Measurements from ENCODE around the gene MAGEF1.
"Not testable (repeated sequence)": the region's sequence is repeated elsewhere in the genome, so short reads cannot be mapped to it uniquely, and the experiment has no call there.

Gene MAGEF1

GRCh38 chr3:184742676-184743135 lies 30.8 kb upstream of the MAGEF1 start:
- DNase-seq (ENCODE audit: low spot score) = no peak

GRCh38 chr3:184741798-184742675 lies 30.2 kb upstream of the MAGEF1 start:
- DNase-seq (ENCODE audit: low spot score) = no peak

GRCh38 chr3:184741259-184741556 lies 29.3 kb upstream of the MAGEF1 start:
- no peak for DNase-seq (ENCODE audit: low spot score)

GRCh38 chr3:184740509-184741258 lies 28.8 kb upstream of the MAGEF1 start:
- no peak for DNase-seq (ENCODE audit: low spot score)

GRCh38 chr3:184739594-184740505 lies 28.0 kb upstream of the MAGEF1 start:
- DNase-seq (ENCODE audit: low spot score) = no peak

GRCh38 chr3:184738982-184739381 lies 27.1 kb upstream of the MAGEF1 start:
- no peak for DNase-seq (ENCODE audit: low spot score)

- no peak for DNase-seq (ENCODE audit: low spot score)
Measured at GRCh38 chr3:184738506-184738890, 26.6 kb upstream of the MAGEF1 start.

- no peak for DNase-seq (ENCODE audit: low spot score)
Measured at GRCh38 chr3:184737641-184738505, 26.0 kb upstream of the MAGEF1 start.

GRCh38 chr3:184737063-184737462 lies 25.2 kb upstream of the MAGEF1 start:
- DNase-seq (ENCODE audit: low spot score) = no peak

GRCh38 chr3:184734903-184735701 lies 23.2 kb upstream of the MAGEF1 start:
- DNase-seq (ENCODE audit: low spot score) = no peak

- DNase-seq (ENCODE audit: low spot score) = no peak
Measured at GRCh38 chr3:184733971-184734608, 22.2 kb upstream of the MAGEF1 start.

GRCh38 chr3:184733181-184733580 lies 21.3 kb upstream of the MAGEF1 start:
- no peak for DNase-seq (ENCODE audit: low spot score)

GRCh38 chr3:184731786-184732537 lies 20.1 kb upstream of the MAGEF1 start:
- no peak for DNase-seq (ENCODE audit: low spot score)

- DNase-seq (ENCODE audit: low spot score) = no peak
Measured at GRCh38 chr3:184730924-184731323, 19.1 kb upstream of the MAGEF1 start.

GRCh38 chr3:184729154-184729553 lies 17.3 kb upstream of the MAGEF1 start:
- not testable (repeated sequence) for DNase-seq (ENCODE audit: low spot score)

- no peak for DNase-seq (ENCODE audit: low spot score)
Measured at GRCh38 chr3:184728010-184728527, 16.2 kb upstream of the MAGEF1 start.

GRCh38 chr3:184727357-184728009 lies 15.6 kb upstream of the MAGEF1 start:
- DNase-seq (ENCODE audit: low spot score) = peak; percentile 75

GRCh38 chr3:184726497-184726896 lies 14.6 kb upstream of the MAGEF1 start:
- no peak for DNase-seq (ENCODE audit: low spot score)

All from left forelimb (tissue), 1 donor.